A549 treated with CORT108297 at 1 μM for 4 hours (cell line): Measurements from ENCODE around the gene PRKD2. TPM values are rescaled to one million over a fixed set of nuclear protein-coding genes. Genes with fewer than 3 reads are reported as not detected.

Experiments used
- total RNA-seq: library from RNA; stranded (reverse); fragments of 200-300 nt; extraction: Qiagen RNA extraction; gene quantifications from 5 replicates; pipeline ENCODE4 v1.2.3, GENCODE V29; 2022

Gene PRKD2
- total RNA-seq = 24.2 to 34.1 TPM (median 30.3 TPM) in 5 replicates

GRCh38 chr19:46717034-46717715, at the start of gene PRKD2:
TSS of gene PRKD2 (minus strand) at chr19:46717114. CDS start at chr19:46716370, 744 bp downstream.

GRCh38 chr19:46746281-46747057, 29.6 kb upstream of the PRKD2 start, which contains the start of gene STRN4:
TSS of gene STRN4 (minus strand) at chr19:46746450. CDS start at chr19:46746430, 20 bp downstream.

GRCh38 chr19:46745521-46746280, 28.8 kb upstream of the PRKD2 start, which contains the start of gene FKRP:
TSS of gene FKRP (plus strand) at chr19:46746057. CDS start at chr19:46755451, 9,394 bp downstream.

GRCh38 chr19:46661020-46661731, 55.7 kb downstream of the PRKD2 start, which contains the start of gene DACT3:
TSS of gene DACT3 (minus strand) at chr19:46661182. CDS start at chr19:46661064, 118 bp downstream.

GRCh38 chr19:46635920-46636761, 80.8 kb downstream of the PRKD2 start, which contains the start of gene GNG8:
TSS of gene GNG8 (minus strand) at chr19:46636202. CDS start at chr19:46634682, 1,520 bp downstream.

GRCh38 chr19:46624958-46625661, 91.8 kb downstream of the PRKD2 start, which contains the start of gene PTGIR:
TSS of gene PTGIR (minus strand) at chr19:46625089. CDS start at chr19:46624225, 864 bp downstream.

Other genes with a start within 250 kb of the PRKD2 start
- 9.6 to 11.5 TPM (median 10.9 TPM) in 5 replicates for gene PNMA8A, start 245.6 kb downstream of the PRKD2 start, total RNA-seq
- not detected in 5 replicates for gene PNMA8B, start 221.2 kb downstream of the PRKD2 start, total RNA-seq
- gene CALM3, start 115.8 kb downstream of the PRKD2 start, total RNA-seq = 206 to 253 TPM (median 241 TPM) in 5 replicates
- 0.08 to 0.22 TPM (median 0.09 TPM) in 3 of 5 replicates, not detected in the others for gene PTGIR, start 92.0 kb downstream of the PRKD2 start, total RNA-seq
- not detected in 5 replicates for gene GNG8, start 80.9 kb downstream of the PRKD2 start, total RNA-seq
- gene DACT3, start 55.9 kb downstream of the PRKD2 start, total RNA-seq = 0.29 to 0.39 TPM (median 0.31 TPM) in 5 replicates
- gene FKRP, start 28.9 kb upstream of the PRKD2 start, total RNA-seq = 16.7 to 22.8 TPM (median 21.0 TPM) in 5 replicates
- 70.2 to 98.6 TPM (median 92.3 TPM) in 5 replicates for gene STRN4, start 29.3 kb upstream of the PRKD2 start, total RNA-seq
- gene SLC1A5, start 71.5 kb upstream of the PRKD2 start, total RNA-seq = 235 to 281 TPM (median 252 TPM) in 5 replicates
- 232 to 329 TPM (median 314 TPM) in 5 replicates for gene AP2S1, start 133.7 kb upstream of the PRKD2 start, total RNA-seq
- gene ARHGAP35, start 143.9 kb upstream of the PRKD2 start, total RNA-seq = 23.0 to 30.9 TPM (median 29.0 TPM) in 5 replicates